C4-2B (cell line): Measurements from ENCODE around the gene RIPOR2.

Experiments
- CTCF ChIP-seq: fragments of 450-650 bp; conservative IDR thresholded peaks from 2 replicates; pipeline ENCODE4 v1.5.1; 2017; ENCODE audit warnings: mild to moderate bottlenecking
- ZFX ChIP-seq: fragments of 450-650 bp; IDR thresholded peaks from 2 replicates; pipeline ENCODE4 v1.6.1; 2017

- TF ChIP-seq CTCF (no peak), ZFX (no peak)
These were observed 103.0 kb downstream of the RIPOR2 start for GRCh38 chr6:24832794-24833193.
